Hepatic stellate cell (primary cell): ENCODE results near the gene MCRIP1.

Source experiments
- DNase-seq: peaks from one replicate; pipeline ENCODE4 v3.0.0; 2011; ENCODE audit warnings: low spot score

MCRIP1 gene

GRCh38 chr17:81860756-81861568, 27.9 kb upstream of the MCRIP1 start:
- peak; percentile 100 for DNase-seq

GRCh38 chr17:81859906-81860755, 27.0 kb upstream of the MCRIP1 start, which contains the start of gene P4HB:
Gene P4HB, minus strand, starts transcription at chr17:81860535. Its CDS starts 64 bp downstream, at chr17:81860471.
- no peak for DNase-seq

GRCh38 chr17:81858967-81859905, 26.1 kb upstream of the MCRIP1 start:
- no peak for DNase-seq

- DNase-seq, result no peak
Measured at GRCh38 chr17:81858170-81858966, 25.3 kb upstream of the MCRIP1 start.

GRCh38 chr17:81854974-81855774, 22.1 kb upstream of the MCRIP1 start:
- DNase-seq, result no peak

- DNase-seq, result no peak
Measured at GRCh38 chr17:81852237-81852636, 19.1 kb upstream of the MCRIP1 start.

GRCh38 chr17:81851423-81851822, 18.3 kb upstream of the MCRIP1 start:
- no peak for DNase-seq

GRCh38 chr17:81849457-81849856, 16.4 kb upstream of the MCRIP1 start:
- DNase-seq, result no peak

- DNase-seq, result no peak
Measured at GRCh38 chr17:81846743-81847689, 13.9 kb upstream of the MCRIP1 start.

GRCh38 chr17:81845881-81846742, 13.0 kb upstream of the MCRIP1 start:
- DNase-seq, result no peak

- no peak for DNase-seq
Measured at GRCh38 chr17:81845361-81845760, 12.3 kb upstream of the MCRIP1 start.

GRCh38 chr17:81844887-81845286, 11.8 kb upstream of the MCRIP1 start:
- DNase-seq, result no peak

- no peak for DNase-seq
Measured at GRCh38 chr17:81844327-81844851, 11.3 kb upstream of the MCRIP1 start.

- no peak for DNase-seq
Measured at GRCh38 chr17:81843713-81844326, 10.7 kb upstream of the MCRIP1 start.

GRCh38 chr17:81842725-81843504, 9.8 kb upstream of the MCRIP1 start:
- no peak for DNase-seq

- DNase-seq, result no peak
Measured at GRCh38 chr17:81842378-81842724, 9.3 kb upstream of the MCRIP1 start.

- DNase-seq, result no peak
Measured at GRCh38 chr17:81841866-81842265, 8.8 kb upstream of the MCRIP1 start.
